Mesodermal cell (in vitro differentiated cells): ENCODE data around the gene NRIP2.
A peak's percentile ranks its signal among the peaks of the same experiment; 100 is the strongest.

Experiments
- H3K27ac ChIP-seq: 2 replicates; pipeline ENCODE4 v1.7.0; 2013; ENCODE audit warnings: mild to moderate bottlenecking, low read depth, low read length, moderate library complexity; ENCODE audit not compliant: severe bottlenecking
- H3K36me3 ChIP-seq: 2 replicates; pipeline ENCODE4 v1.7.1; 2013; ENCODE audit warnings: mild to moderate bottlenecking, low read length, moderate library complexity; ENCODE audit not compliant: control insufficient read depth, insufficient read depth
- H3K4me1 ChIP-seq: one replicate; pipeline ENCODE4 v1.7.1; 2013; ENCODE audit warnings: mild to moderate bottlenecking, low read length; ENCODE audit not compliant: insufficient read depth, control insufficient read depth, poor library complexity, severe bottlenecking
- H3K4me3 ChIP-seq: 2 replicates; pipeline ENCODE4 v1.7.0; 2013; ENCODE audit warnings: low read length, control low read depth, mild to moderate bottlenecking; ENCODE audit not compliant: insufficient read depth, poor library complexity, severe bottlenecking; ENCODE audit errors: extremely low read depth
- H3K9me3 ChIP-seq: 2 replicates; pipeline ENCODE4 v1.7.1; 2013; ENCODE audit warnings: mild to moderate bottlenecking, low read length, moderate library complexity; ENCODE audit not compliant: control insufficient read depth
- WGBS, 2 experiments: methylation state at CpG; one replicate each; pipeline ENCODE4 v1.1.5; 2013; ENCODE audit warnings: missing lambda C conversion rate in 2 of 2; ENCODE audit not compliant: insufficient coverage in 2 of 2; 5-methylcytosine and 5-hydroxymethylcytosine counted together

The NRIP2 gene

GRCh38 chr12:2805143-2805520, 29.7 kb downstream of the NRIP2 start:
- no peak overlapping the region for H3K27ac ChIP-seq
- 80 to 89% methylated on average over 1 of the region's 2 CpGs for WGBS, 2 experiments
- H3K4me3 ChIP-seq, result no peak overlapping the region
- H3K36me3 ChIP-seq, result peaks cover 57% of the 10 kb centered on the region
- no peaks in the 10 kb centered on the region for H3K9me3 ChIP-seq
- H3K4me1 ChIP-seq, result no peaks in the 10 kb centered on the region

- peaks cover 63% of the 10 kb centered on the region for H3K36me3 ChIP-seq
- no peak overlapping the region for H3K4me3 ChIP-seq
- H3K27ac ChIP-seq, result no peak overlapping the region
- WGBS, 2 experiments, result 86 to 88% methylated on average over 1 to 2 of the region's 5 CpGs
- H3K9me3 ChIP-seq, result no peaks in the 10 kb centered on the region
- H3K4me1 ChIP-seq, result no peaks in the 10 kb centered on the region
Measured at GRCh38 chr12:2804393-2805142, 30.3 kb downstream of the NRIP2 start.

GRCh38 chr12:2803635-2804392, 31.0 kb downstream of the NRIP2 start:
- Histone ChIP-seq H3K4me3 (no peak overlapping the region), H3K27ac (no peak overlapping the region), H3K36me3 (peaks cover 70% of the 10 kb centered on the region), H3K9me3 (no peaks in the 10 kb centered on the region), H3K4me1 (no peaks in the 10 kb centered on the region)
- WGBS, 2 experiments, result 95 to 100% methylated on average over 4 to 7 of the region's 7 CpGs

- Histone ChIP-seq H3K9me3 (no peaks in the 10 kb centered on the region), H3K4me1 (no peaks in the 10 kb centered on the region), H3K27ac (no peak overlapping the region), H3K4me3 (no peak overlapping the region), H3K36me3 (peaks cover 96% of the 10 kb centered on the region)
- 89 to 98% methylated on average over 11 to 12 of the region's 16 CpGs for WGBS, 2 experiments
Measured at GRCh38 chr12:2801044-2801783, 33.6 kb downstream of the NRIP2 start.

GRCh38 chr12:2800046-2800570, 34.7 kb downstream of the NRIP2 start:
- Histone ChIP-seq H3K9me3 (no peaks in the 10 kb centered on the region), H3K4me3 (no peak overlapping the region), H3K4me1 (no peaks in the 10 kb centered on the region), H3K27ac (no peak overlapping the region), H3K36me3 (peaks cover 89% of the 10 kb centered on the region)
- WGBS, 2 experiments, result 90 to 100% methylated on average over 3 of the region's 3 CpGs

- no peaks in the 10 kb centered on the region for H3K9me3 ChIP-seq
- WGBS, 2 experiments, result 97% methylated on average over 6 of the region's 7 CpGs
- H3K4me3 ChIP-seq, result no peak overlapping the region
- no peaks in the 10 kb centered on the region for H3K4me1 ChIP-seq
- H3K27ac ChIP-seq, result no peak overlapping the region
- peaks cover 67% of the 10 kb centered on the region for H3K36me3 ChIP-seq
Measured at GRCh38 chr12:2797721-2798418, 37.0 kb downstream of the NRIP2 start.

GRCh38 chr12:2796187-2796666, 38.6 kb downstream of the NRIP2 start:
- H3K27ac ChIP-seq, result no peak overlapping the region
- 15 to 17% methylated on average over 13 to 14 of the region's 14 CpGs for WGBS, 2 experiments
- peak overlapping the region; percentile 61 for H3K4me3 ChIP-seq
- no peaks in the 10 kb centered on the region for H3K4me1 ChIP-seq
- H3K36me3 ChIP-seq, result peaks cover 51% of the 10 kb centered on the region
- H3K9me3 ChIP-seq, result no peaks in the 10 kb centered on the region

- Histone ChIP-seq H3K27ac (no peak overlapping the region), H3K36me3 (peaks cover 44% of the 10 kb centered on the region), H3K4me1 (no peaks in the 10 kb centered on the region), H3K9me3 (no peaks in the 10 kb centered on the region), H3K4me3 (peak overlapping the region; percentile 61)
- WGBS, 2 experiments, result 0 to 1% methylated on average over 62 to 78 of the region's 111 CpGs
Measured at GRCh38 chr12:2795291-2796186, 39.3 kb downstream of the NRIP2 start.

- WGBS, 2 experiments, result 0% methylated on average over 45 to 53 of the region's 63 CpGs
- Histone ChIP-seq H3K27ac (peak within 1 kb of the TSS; percentile 24), H3K9me3 (no peaks in the 10 kb centered on the region), H3K36me3 (peaks cover 36% of the 10 kb centered on the region), H3K4me3 (peak within 1 kb of the TSS; percentile 61), H3K4me1 (no peaks in the 10 kb centered on the region)
Measured at GRCh38 chr12:2794736-2795289, 40.0 kb downstream of the NRIP2 start, which contains the start of gene FKBP4. Gene FKBP4, plus strand, starts transcription at chr12:2794970. Its CDS starts 170 bp downstream, at chr12:2795140.
